ENCODE measurements around the gene SMG9.

- TF ChIP-seq POLR2A (IDR thresholded peaks at IDR 0.05; ENCODE audit: low read depth, low read length) (no peak), CTCF (conservative IDR thresholded peaks at IDR 0.05; ENCODE audit: low read depth, low read length) (no peak), SMC3 (IDR thresholded peaks at IDR 0.05; ENCODE audit: low read depth, low read length) (no peak), RAD21 (IDR thresholded peaks at IDR 0.05; ENCODE audit: low read length) (no peak), RFX5 (IDR thresholded peaks at IDR 0.05; ENCODE audit: low read depth, low read length) (no peak), NFE2L2 (IDR thresholded peaks at IDR 0.05; ENCODE audit: low read depth, low read length) (no peak), MXI1 (IDR thresholded peaks at IDR 0.05; ENCODE audit: borderline replicate concordance, low read depth, low read length) (no peak), MAFK (IDR thresholded peaks at IDR 0.05; ENCODE audit: low read depth, low read length) (no peak), CHD1 (IDR thresholded peaks at IDR 0.05; ENCODE audit: low read depth, low read length) (no peak), ELK1 (IDR thresholded peaks at IDR 0.05; ENCODE audit: borderline replicate concordance, low read depth, low read length) (no peak)
Observed at GRCh38 chr19:43747557-43748204, 7.1 kb downstream of the SMG9 start.
